ENCODE results near the gene ARRDC3.
"Not testable (repeated sequence)": the region's sequence is repeated elsewhere in the genome, so short reads cannot be mapped to it uniquely, and the experiment has no call there.

GRCh38 chr5:91354867-91355266 is 28.2 kb downstream of the ARRDC3 start:
- not testable (repeated sequence) for TF ChIP-seq CTCF, POLR2A (IDR thresholded peaks at IDR 0.05)
